MM.1S (cell line): Measurements from ENCODE around the gene RNF144B.

ENCODE experiments used
- DNase-seq: peaks from one replicate; pipeline ENCODE4 v3.0.0-alpha.2; 2015
- H2AFZ ChIP-seq: fragments of 300-600 bp; sonication (generic); 2 replicates; pipeline ENCODE4 v1.6.0; 2016; ENCODE audit warnings: antibody characterized with exemption, low read length
- H3F3A ChIP-seq: fragments of 300-600 bp; sonication (generic); 2 replicates; pipeline ENCODE4 v1.6.1; 2016; ENCODE audit warnings: mild to moderate bottlenecking, antibody characterized with exemption, low read length, moderate library complexity, mixed read lengths; ENCODE audit not compliant: insufficient read depth
- H3K27ac ChIP-seq: fragments of 300-600 bp; sonication (generic); 2 replicates; pipeline ENCODE4 v1.5.1; 2016; ENCODE audit warnings: mild to moderate bottlenecking, low read length
- H3K27me3 ChIP-seq: fragments of 300-600 bp; sonication (generic); replicated peaks from 2 replicates; pipeline ENCODE4 v1.6.0; 2016; ENCODE audit warnings: low read length; ENCODE audit not compliant: insufficient read depth
- H3K36me3 ChIP-seq: fragments of 300-600 bp; sonication (generic); replicated peaks from 2 replicates; pipeline ENCODE4 v1.6.1; 2016; ENCODE audit warnings: mild to moderate bottlenecking, low read length, mixed read lengths; ENCODE audit not compliant: insufficient read depth
- H3K4me1 ChIP-seq: fragments of 300-600 bp; sonication (generic); 2 replicates; pipeline ENCODE4 v1.6.1; 2016; ENCODE audit warnings: low read length, mixed read lengths
- H3K4me2 ChIP-seq: fragments of 300-600 bp; sonication (generic); 2 replicates; pipeline ENCODE4 v1.6.0; 2016; ENCODE audit warnings: low read depth, low read length
- H3K4me3 ChIP-seq: fragments of 300-600 bp; sonication (generic); 2 replicates; pipeline ENCODE4 v1.5.1; 2016; ENCODE audit warnings: low read length, mixed read lengths
- H3K79me2 ChIP-seq: fragments of 300-600 bp; sonication (generic); 2 replicates; pipeline ENCODE4 v1.6.1; 2016; ENCODE audit warnings: mixed run types, low read length, mixed read lengths
- H3K9ac ChIP-seq: fragments of 300-600 bp; sonication (generic); 2 replicates; pipeline ENCODE4 v1.6.1; 2016; ENCODE audit warnings: low read length, mixed read lengths
- H3K9me2 ChIP-seq: fragments of 300-600 bp; sonication (generic); replicated peaks from 2 replicates; pipeline ENCODE4 v1.6.1; 2016; ENCODE audit warnings: mild to moderate bottlenecking, low read length, mixed read lengths; ENCODE audit not compliant: insufficient read depth
- H3K9me3 ChIP-seq: fragments of 300-600 bp; sonication (generic); replicated peaks from 2 replicates; pipeline ENCODE4 v1.6.1; 2016; ENCODE audit warnings: mild to moderate bottlenecking, low read length, mixed read lengths; ENCODE audit not compliant: insufficient read depth
- H4K20me1 ChIP-seq: fragments of 300-600 bp; sonication (generic); 2 replicates; pipeline ENCODE4 v1.6.1; 2016; ENCODE audit warnings: mild to moderate bottlenecking, low read length, moderate library complexity, mixed read lengths; ENCODE audit not compliant: insufficient read depth
- CTCF ChIP-seq: fragments of 300-600 bp; sonication (generic); IDR thresholded peaks from 2 replicates; pipeline ENCODE4 v1.5.1; 2016; ENCODE audit warnings: antibody characterized with exemption, low read length, mixed read lengths
- EZH2 ChIP-seq: fragments of 300-600 bp; sonication (generic); optimal IDR thresholded peaks from 2 replicates; pipeline ENCODE3; 2017; ENCODE audit warnings: low read depth, mild to moderate bottlenecking, antibody characterized with exemption, low read length, mixed read lengths
- EZH2phosphoT487 ChIP-seq: fragments of 300-600 bp; sonication (generic); IDR thresholded peaks from 2 replicates; pipeline ENCODE4 v1.6.1; 2018; ENCODE audit warnings: antibody characterized with exemption, low read length

Gene RNF144B

GRCh38 chr6:18481870-18482269, 94.7 kb downstream of the RNF144B start:
- Histone ChIP-seq H2AFZ (no peak overlapping the region), H3K4me3 (no peak overlapping the region)
- TF ChIP-seq CTCF (no peak), EZH2 (no peak), EZH2phosphoT487 (no peak)

GRCh38 chr6:18485660-18486435, 98.7 kb downstream of the RNF144B start:
- DNase-seq = no peak
- Histone ChIP-seq H3K4me3 (no peak overlapping the region), H3F3A (no peaks in the 10 kb centered on the region), H3K27ac (no peak overlapping the region), H4K20me1 (no peaks in the 10 kb centered on the region), H3K4me1 (no peaks in the 10 kb centered on the region), H3K9me3 (no peaks in the 10 kb centered on the region), H3K9me2 (no peaks in the 10 kb centered on the region), H2AFZ (no peak overlapping the region), H3K36me3 (no peaks in the 10 kb centered on the region), H3K27me3 (no peaks in the 10 kb centered on the region), H3K9ac (no peak overlapping the region), H3K4me2 (no peak overlapping the region), H3K79me2 (no peaks in the 10 kb centered on the region)
- no peak for TF ChIP-seq CTCF
- no peak for TF ChIP-seq EZH2phosphoT487
- no peak for TF ChIP-seq EZH2

More at GRCh38 chr6:18481870-18482269, 94.7 kb downstream of the RNF144B start:
- Histone ChIP-seq H3K9ac (no peak overlapping the region), H3F3A (no peaks in the 10 kb centered on the region), H3K79me2 (no peaks in the 10 kb centered on the region), H3K4me1 (no peaks in the 10 kb centered on the region), H3K36me3 (no peaks in the 10 kb centered on the region), H3K9me3 (no peaks in the 10 kb centered on the region), H3K9me2 (no peaks in the 10 kb centered on the region), H3K4me2 (no peak overlapping the region), H3K27ac (no peak overlapping the region), H3K27me3 (no peaks in the 10 kb centered on the region), H4K20me1 (no peaks in the 10 kb centered on the region)
- DNase-seq = no peak

GRCh38 chr6:18488004-18488403, 100.9 kb downstream of the RNF144B start:
- H3K9me3 ChIP-seq = no peaks in the 10 kb centered on the region
- no peak overlapping the region for H3K4me2 ChIP-seq
- no peaks in the 10 kb centered on the region for H3F3A ChIP-seq
- no peak for TF ChIP-seq EZH2
- no peak for TF ChIP-seq CTCF
- no peak for TF ChIP-seq EZH2phosphoT487
- H3K4me1 ChIP-seq = no peaks in the 10 kb centered on the region
- no peak overlapping the region for H3K9ac ChIP-seq
- no peaks in the 10 kb centered on the region for H3K9me2 ChIP-seq
- no peak overlapping the region for H2AFZ ChIP-seq
- H3K79me2 ChIP-seq = no peaks in the 10 kb centered on the region
- DNase-seq = no peak
- H4K20me1 ChIP-seq = no peaks in the 10 kb centered on the region
- H3K36me3 ChIP-seq = no peaks in the 10 kb centered on the region
- no peaks in the 10 kb centered on the region for H3K27me3 ChIP-seq
- no peak overlapping the region for H3K27ac ChIP-seq
- no peak overlapping the region for H3K4me3 ChIP-seq
